ENCODE results near the gene MEA1.

GRCh38 chr6:43033496-43034189 is 19.9 kb upstream of the MEA1 start:
- no peak for TF ChIP-seq CTCF (IDR thresholded peaks at IDR 0.05)
- no peak for TF ChIP-seq POLR2A (IDR thresholded peaks at IDR 0.05)
